Parathyroid adenoma (tissue), 2 donors: Measurements from ENCODE around the gene NDC80.
"Not testable (repeated sequence)": the region's sequence is repeated elsewhere in the genome, so short reads cannot be mapped to it uniquely, and the experiment has no call there.

Experiments used
- H2AFZ ChIP-seq: fragments of 300-600 bp; sonication (generic); one replicate; pipeline ENCODE4 v1.7.0; 2017; ENCODE audit warnings: antibody characterized with exemption, mild to moderate bottlenecking
- H3K27ac ChIP-seq: fragments of 300-600 bp; sonication (generic); one replicate; pipeline ENCODE4 v1.7.0; 2017
- H3K27me3 ChIP-seq: fragments of 300-600 bp; sonication (generic); one replicate; pipeline ENCODE4 v1.7.0; 2017; ENCODE audit warnings: low read length; ENCODE audit not compliant: control insufficient read depth, insufficient read depth
- H3K36me3 ChIP-seq: fragments of 300-600 bp; sonication (generic); one replicate; pipeline ENCODE4 v1.7.0; 2017; ENCODE audit warnings: low read length; ENCODE audit not compliant: control insufficient read depth, insufficient read depth
- H3K4me1 ChIP-seq: fragments of 300-600 bp; sonication (generic); one replicate; pipeline ENCODE4 v1.7.0; 2017; ENCODE audit warnings: control low read depth
- H3K4me2 ChIP-seq: fragments of 300-600 bp; sonication (generic); one replicate; pipeline ENCODE4 v1.7.0; 2017; ENCODE audit warnings: low read length
- H3K4me3 ChIP-seq: fragments of 300-600 bp; sonication (generic); one replicate; pipeline ENCODE4 v1.7.0; 2017; ENCODE audit warnings: low read depth, low read length
- H3K79me2 ChIP-seq: fragments of 300-600 bp; sonication (generic); one replicate; pipeline ENCODE4 v1.7.0; 2017; ENCODE audit warnings: control low read depth
- H3K9ac ChIP-seq: fragments of 300-600 bp; sonication (generic); one replicate; pipeline ENCODE4 v1.7.0; 2017; ENCODE audit warnings: mild to moderate bottlenecking
- H3K9me3 ChIP-seq: fragments of 300-600 bp; sonication (generic); one replicate; pipeline ENCODE4 v1.7.0; 2017; ENCODE audit warnings: low read length; ENCODE audit not compliant: control insufficient read depth
- TF ChIP-seq, protein P1 (sequence below): fragments of 300-600 bp; sonication (generic); IDR thresholded peaks from one replicate; pipeline ENCODE4 v1.7.0; 2017; ENCODE audit warnings: antibody characterized with exemption, mild to moderate bottlenecking
- donor health status: primary hyperparathyroidism.

The NDC80 gene

GRCh38 chr18:2656237-2656980 lies 85.1 kb downstream of the NDC80 start:
- peak overlapping the region; percentile 78 for H3K4me3 ChIP-seq
- peak overlapping the region; percentile 83 for H3K27ac ChIP-seq
- TF ChIP-seq, protein P1, sequence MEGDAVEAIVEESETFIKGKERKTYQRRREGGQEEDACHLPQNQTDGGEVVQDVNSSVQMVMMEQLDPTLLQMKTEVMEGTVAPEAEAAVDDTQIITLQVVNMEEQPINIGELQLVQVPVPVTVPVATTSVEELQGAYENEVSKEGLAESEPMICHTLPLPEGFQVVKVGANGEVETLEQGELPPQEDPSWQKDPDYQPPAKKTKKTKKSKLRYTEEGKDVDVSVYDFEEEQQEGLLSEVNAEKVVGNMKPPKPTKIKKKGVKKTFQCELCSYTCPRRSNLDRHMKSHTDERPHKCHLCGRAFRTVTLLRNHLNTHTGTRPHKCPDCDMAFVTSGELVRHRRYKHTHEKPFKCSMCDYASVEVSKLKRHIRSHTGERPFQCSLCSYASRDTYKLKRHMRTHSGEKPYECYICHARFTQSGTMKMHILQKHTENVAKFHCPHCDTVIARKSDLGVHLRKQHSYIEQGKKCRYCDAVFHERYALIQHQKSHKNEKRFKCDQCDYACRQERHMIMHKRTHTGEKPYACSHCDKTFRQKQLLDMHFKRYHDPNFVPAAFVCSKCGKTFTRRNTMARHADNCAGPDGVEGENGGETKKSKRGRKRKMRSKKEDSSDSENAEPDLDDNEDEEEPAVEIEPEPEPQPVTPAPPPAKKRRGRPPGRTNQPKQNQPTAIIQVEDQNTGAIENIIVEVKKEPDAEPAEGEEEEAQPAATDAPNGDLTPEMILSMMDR = no peak
- peaks cover 22% of the 10 kb centered on the region for H3K79me2 ChIP-seq
- H3K4me1 ChIP-seq = peaks cover 9% of the 10 kb centered on the region
- peak overlapping the region; percentile 64 for H3K9ac ChIP-seq
- peak overlapping the region; percentile 74 for H2AFZ ChIP-seq
- H3K9me3 ChIP-seq = no peaks in the 10 kb centered on the region
- no peaks in the 10 kb centered on the region for H3K36me3 ChIP-seq
- peak overlapping the region; percentile 89 for H3K4me2 ChIP-seq
- H3K27me3 ChIP-seq = no peaks in the 10 kb centered on the region

- Histone ChIP-seq H3K79me2 (peaks cover 25% of the 10 kb centered on the region), H3K4me1 (peaks cover 9% of the 10 kb centered on the region), H2AFZ (no peak overlapping the region), H3K27ac (no peak overlapping the region), H3K9me3 (no peaks in the 10 kb centered on the region), H3K27me3 (no peaks in the 10 kb centered on the region), H3K36me3 (no peaks in the 10 kb centered on the region), H3K4me2 (peak overlapping the region; percentile 89), H3K9ac (no peak overlapping the region), H3K4me3 (peak overlapping the region; percentile 78)
- TF ChIP-seq, protein P1 = no peak
These were observed 85.7 kb downstream of the NDC80 start for GRCh38 chr18:2656981-2657512.

GRCh38 chr18:2657788-2658458 lies 86.6 kb downstream of the NDC80 start:
- no peak overlapping the region for H3K9ac ChIP-seq
- H3K9me3 ChIP-seq = no peaks in the 10 kb centered on the region
- H3K27me3 ChIP-seq = no peaks in the 10 kb centered on the region
- TF ChIP-seq, protein P1 = no peak
- peaks cover 9% of the 10 kb centered on the region for H3K4me1 ChIP-seq
- H3K27ac ChIP-seq = no peak overlapping the region
- H3K36me3 ChIP-seq = no peaks in the 10 kb centered on the region
- peak overlapping the region; percentile 47 for H3K4me2 ChIP-seq
- H3K4me3 ChIP-seq = peak overlapping the region; percentile 78
- H3K79me2 ChIP-seq = peaks cover 31% of the 10 kb centered on the region
- H2AFZ ChIP-seq = no peak overlapping the region

- not testable (repeated sequence) for H3K9me3 ChIP-seq, H3K9ac ChIP-seq, H3K4me1 ChIP-seq, H2AFZ ChIP-seq, H3K4me3 ChIP-seq, H3K27ac ChIP-seq, H3K4me2 ChIP-seq, H3K36me3 ChIP-seq, H3K27me3 ChIP-seq
- H3K79me2 ChIP-seq = peaks cover 57% of the 10 kb centered on the region
These were observed 89.5 kb downstream of the NDC80 start for GRCh38 chr18:2660849-2661248.

DNA sequence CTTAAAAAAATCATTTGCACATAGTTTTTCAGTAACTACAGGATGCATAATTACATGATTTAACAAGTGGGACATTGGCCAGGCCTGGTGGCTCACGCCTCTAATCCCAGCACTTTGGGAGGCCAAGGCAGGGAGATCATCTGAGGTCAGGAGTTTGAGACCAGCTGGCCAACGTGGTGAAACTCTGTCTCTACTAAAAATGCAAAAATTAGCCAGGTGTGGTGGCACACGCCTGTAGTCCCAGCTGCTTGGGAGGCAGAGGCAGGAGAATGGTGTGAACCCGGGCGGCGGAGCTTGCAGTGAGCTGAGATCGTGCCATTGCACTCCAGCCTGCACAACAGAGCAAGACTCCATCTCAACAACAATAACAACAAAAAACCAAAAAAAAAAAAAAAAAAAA lies 90.9 kb downstream of the NDC80 start:
- not testable (repeated sequence) for H3K4me1 ChIP-seq, H3K27ac ChIP-seq, H3K27me3 ChIP-seq, H3K36me3 ChIP-seq, H2AFZ ChIP-seq, H3K4me2 ChIP-seq, H3K9ac ChIP-seq, H3K9me3 ChIP-seq, H3K4me3 ChIP-seq
- H3K79me2 ChIP-seq = peaks cover 57% of the 10 kb centered on the region
